RWPE2 (cell line): Measurements from ENCODE around the gene MYPN.

Source experiments
- ATAC-seq: fragments of 200-7000 bp; cut with Tn5 transposase; 3 replicates; pipeline ENCODE4 v1.9.1; 2021; ENCODE audit warnings: low read depth
- DNase-seq: peaks from one replicate; pipeline ENCODE4 v3.0.0-alpha.2; 2020; ENCODE audit warnings: low spot score
- H3K27ac ChIP-seq: fragments of 450-650 bp; 2 replicates; pipeline ENCODE4 v1.5.1; 2017; ENCODE audit warnings: mild to moderate bottlenecking; ENCODE audit not compliant: poor library complexity, severe bottlenecking
- H3K27me3 ChIP-seq: fragments of 250-450 bp; sonication (Bioruptor Pico); 2 replicates; pipeline ENCODE4 v1.5.1; 2021; ENCODE audit warnings: mild to moderate bottlenecking, moderate library complexity; ENCODE audit not compliant: insufficient read depth, poor library complexity, severe bottlenecking
- H3K36me3 ChIP-seq: fragments of 250-450 bp; sonication (Bioruptor Pico); 2 replicates; pipeline ENCODE4 v1.5.1; 2020; ENCODE audit warnings: low read depth, mild to moderate bottlenecking, moderate library complexity
- H3K4me1 ChIP-seq: fragments of 250-450 bp; sonication (Bioruptor Pico); 2 replicates; pipeline ENCODE4 v1.5.1; 2021; ENCODE audit warnings: mild to moderate bottlenecking, moderate library complexity; ENCODE audit not compliant: insufficient read depth, poor library complexity, severe bottlenecking
- H3K4me3 ChIP-seq: fragments of 250-450 bp; sonication (Bioruptor Pico); 2 replicates; pipeline ENCODE4 v1.5.1; 2021; ENCODE audit warnings: mild to moderate bottlenecking, moderate library complexity; ENCODE audit not compliant: severe bottlenecking
- H3K9me3 ChIP-seq: fragments of 250-450 bp; sonication (Bioruptor Pico); 2 replicates; pipeline ENCODE4 v1.5.1; 2021; ENCODE audit warnings: mild to moderate bottlenecking, moderate library complexity; ENCODE audit not compliant: severe bottlenecking
- TF ChIP-seq, protein P1 (sequence below): fragments of 450-650 bp; IDR thresholded peaks from one replicate; pipeline ENCODE4 v1.5.1; 2017; ENCODE audit warnings: mild to moderate bottlenecking, moderate library complexity; ENCODE audit not compliant: poor library complexity, severe bottlenecking

MYPN gene

DNA sequence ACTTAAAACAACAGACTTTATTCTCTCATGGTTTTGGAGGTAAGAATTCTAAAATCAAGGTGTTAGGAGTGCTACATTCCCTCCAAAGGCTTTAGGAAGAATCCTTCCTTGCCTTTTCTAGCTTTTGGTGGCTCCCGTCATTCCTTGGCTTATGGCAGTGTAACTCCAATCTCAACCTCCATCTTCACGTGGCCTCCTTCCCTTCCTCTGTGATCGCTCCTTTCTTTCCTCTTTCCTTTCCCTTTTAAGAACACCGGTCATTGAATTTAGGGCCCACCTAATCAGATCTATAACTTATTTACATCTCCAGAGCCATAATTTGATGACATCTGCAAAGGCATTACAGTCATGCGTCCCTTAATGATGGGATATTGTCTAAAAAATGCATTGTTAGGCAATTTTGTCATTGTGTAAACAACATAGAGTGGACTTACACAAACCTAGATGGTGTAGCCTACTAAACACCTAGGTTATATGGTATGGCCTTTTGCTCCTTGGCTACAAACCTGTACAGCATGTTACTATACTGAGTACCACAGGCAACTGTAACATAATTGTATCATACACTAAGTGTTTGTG is 28.3 kb upstream of the MYPN start:
- Histone ChIP-seq H3K27me3 (no peaks in the 10 kb centered on the region), H3K4me3 (no peak overlapping the region), H3K27ac (no peak overlapping the region), H3K9me3 (no peaks in the 10 kb centered on the region), H3K36me3 (no peaks in the 10 kb centered on the region), H3K4me1 (peaks cover 12% of the 10 kb centered on the region)
- DNase-seq (no peak), ATAC-seq (no peak)
- TF ChIP-seq, protein P1, sequence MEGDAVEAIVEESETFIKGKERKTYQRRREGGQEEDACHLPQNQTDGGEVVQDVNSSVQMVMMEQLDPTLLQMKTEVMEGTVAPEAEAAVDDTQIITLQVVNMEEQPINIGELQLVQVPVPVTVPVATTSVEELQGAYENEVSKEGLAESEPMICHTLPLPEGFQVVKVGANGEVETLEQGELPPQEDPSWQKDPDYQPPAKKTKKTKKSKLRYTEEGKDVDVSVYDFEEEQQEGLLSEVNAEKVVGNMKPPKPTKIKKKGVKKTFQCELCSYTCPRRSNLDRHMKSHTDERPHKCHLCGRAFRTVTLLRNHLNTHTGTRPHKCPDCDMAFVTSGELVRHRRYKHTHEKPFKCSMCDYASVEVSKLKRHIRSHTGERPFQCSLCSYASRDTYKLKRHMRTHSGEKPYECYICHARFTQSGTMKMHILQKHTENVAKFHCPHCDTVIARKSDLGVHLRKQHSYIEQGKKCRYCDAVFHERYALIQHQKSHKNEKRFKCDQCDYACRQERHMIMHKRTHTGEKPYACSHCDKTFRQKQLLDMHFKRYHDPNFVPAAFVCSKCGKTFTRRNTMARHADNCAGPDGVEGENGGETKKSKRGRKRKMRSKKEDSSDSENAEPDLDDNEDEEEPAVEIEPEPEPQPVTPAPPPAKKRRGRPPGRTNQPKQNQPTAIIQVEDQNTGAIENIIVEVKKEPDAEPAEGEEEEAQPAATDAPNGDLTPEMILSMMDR: no peak

DNA sequence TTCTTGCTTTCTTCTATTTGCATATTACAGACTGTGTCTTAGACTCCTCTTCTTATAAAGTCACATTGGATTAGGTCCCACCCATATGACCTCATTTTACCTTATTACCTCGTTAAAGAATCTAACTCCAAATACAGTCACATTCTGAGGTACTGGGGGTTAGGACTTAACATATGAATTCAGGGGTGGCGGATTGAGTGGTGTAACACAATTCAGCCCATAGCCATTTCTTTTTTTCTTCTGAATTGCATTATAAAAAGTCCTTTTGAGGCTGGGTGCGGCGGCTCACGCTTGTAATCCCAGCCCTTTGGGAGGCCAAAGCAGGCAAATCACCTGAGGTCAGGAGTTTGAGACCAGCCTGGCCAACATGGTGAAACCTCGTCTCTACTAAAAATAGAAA is 27.4 kb upstream of the MYPN start:
- Histone ChIP-seq H3K36me3 (no peaks in the 10 kb centered on the region), H3K27ac (no peak overlapping the region), H3K9me3 (no peaks in the 10 kb centered on the region), H3K27me3 (no peaks in the 10 kb centered on the region), H3K4me3 (no peak overlapping the region), H3K4me1 (peaks cover 22% of the 10 kb centered on the region)
- no peak for ATAC-seq
- DNase-seq: no peak
- TF ChIP-seq, protein P1: no peak

DNA sequence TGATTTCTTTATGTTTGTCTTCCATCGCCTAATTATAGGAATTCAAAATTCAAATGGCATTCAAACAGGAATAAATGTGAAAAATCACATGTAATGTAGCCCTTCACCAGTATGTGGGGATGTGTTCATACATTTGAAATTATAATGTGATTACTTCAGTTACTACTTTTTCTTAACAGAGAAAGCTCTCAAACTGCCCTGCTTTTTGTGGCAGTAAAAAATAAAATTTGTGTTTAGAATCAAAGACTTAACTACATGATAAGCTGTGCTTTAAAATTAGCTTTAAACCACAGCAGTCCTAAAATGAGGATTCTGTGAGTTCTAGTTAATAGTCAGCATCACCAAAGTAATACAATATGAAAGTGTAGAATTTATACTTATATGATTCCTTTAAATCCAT is 26.4 kb upstream of the MYPN start:
- TF ChIP-seq, protein P1: peak; percentile 78
- H3K27ac ChIP-seq: no peak overlapping the region
- DNase-seq: no peak
- ATAC-seq: 0 out of 3 replicates have a peak, but pooled peaks have one; percentile 38
- no peak overlapping the region for H3K4me3 ChIP-seq
- no peaks in the 10 kb centered on the region for H3K9me3 ChIP-seq
- peaks cover 31% of the 10 kb centered on the region for H3K4me1 ChIP-seq
- H3K36me3 ChIP-seq: no peaks in the 10 kb centered on the region
- no peaks in the 10 kb centered on the region for H3K27me3 ChIP-seq

DNA sequence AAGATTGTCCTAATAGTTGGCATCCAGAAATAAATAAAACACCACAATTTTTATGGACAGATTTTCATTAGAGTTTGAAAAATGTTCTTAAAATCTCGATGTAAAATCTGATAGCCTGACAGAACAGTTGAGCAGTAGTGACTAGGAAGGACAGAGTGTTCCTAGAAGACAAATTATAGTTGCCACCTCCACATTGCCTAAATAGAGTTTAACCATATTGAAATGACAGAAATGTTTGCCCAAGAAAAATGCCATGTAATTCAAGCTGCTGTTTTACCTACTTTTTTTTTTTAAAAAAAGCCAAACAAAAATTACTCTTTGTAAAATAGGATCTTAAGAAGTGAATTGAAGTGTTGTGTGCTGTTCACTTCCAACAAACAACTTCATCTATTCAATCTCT is 25.3 kb upstream of the MYPN start:
- Histone ChIP-seq H3K9me3 (no peaks in the 10 kb centered on the region), H3K27me3 (no peaks in the 10 kb centered on the region), H3K36me3 (no peaks in the 10 kb centered on the region), H3K4me1 (peaks cover 42% of the 10 kb centered on the region), H3K4me3 (no peak overlapping the region), H3K27ac (no peak overlapping the region)
- TF ChIP-seq, protein P1: no peak
- no peak for DNase-seq
- no peak for ATAC-seq

DNA sequence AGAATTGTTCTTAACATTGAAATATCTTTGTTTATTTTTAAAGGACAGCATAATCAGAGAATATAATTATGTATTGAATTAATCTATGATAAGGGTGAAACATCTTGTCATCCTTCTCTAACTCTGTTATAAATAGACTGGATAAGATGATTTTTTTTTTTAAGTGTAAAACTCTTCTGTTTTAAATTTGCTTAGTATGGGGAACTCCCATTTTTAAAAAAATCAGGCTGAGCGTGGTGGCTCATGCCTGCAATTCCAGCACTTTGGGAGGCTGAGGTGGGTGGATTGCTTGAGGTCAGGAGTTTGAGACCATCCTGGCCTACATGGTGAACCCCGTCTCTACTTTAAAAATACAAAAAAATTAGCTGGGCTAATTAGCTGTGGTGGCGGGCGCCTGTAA is 24.8 kb upstream of the MYPN start:
- DNase-seq: no peak
- no peak overlapping the region for H3K27ac ChIP-seq

More for the DNA sequence above, 24.8 kb upstream of the MYPN start:
- no peaks in the 10 kb centered on the region for H3K36me3 ChIP-seq
- no peaks in the 10 kb centered on the region for H3K27me3 ChIP-seq
- TF ChIP-seq, protein P1: no peak
- no peak overlapping the region for H3K4me3 ChIP-seq
- ATAC-seq: no peak
- no peaks in the 10 kb centered on the region for H3K9me3 ChIP-seq
- peaks cover 43% of the 10 kb centered on the region for H3K4me1 ChIP-seq
